ENCODE measurements around the gene HOXA9.

GRCh38 chr7:27179503-27180430 lies 14.4 kb upstream of the HOXA9 start:
- TF ChIP-seq CTCF (IDR thresholded peaks at IDR 0.05): peak; percentile 46 to 76 (median 56)
- no peak for TF ChIP-seq POLR2A (IDR thresholded peaks at IDR 0.05)

All from testis (tissue), 2 donors.